Measurements from ENCODE around the gene ATP1B4. TPM values are rescaled to one million over a fixed set of nuclear protein-coding genes. Genes with fewer than 3 reads are reported as not detected.

The ATP1B4 gene
- total and polyA plus RNA-seq, 2 donors: 9.9 TPM; not detected in 1

GRCh38 chrX:120401301-120401700 lies 39.4 kb downstream of the ATP1B4 start:
- Histone ChIP-seq H3K4me1 (ENCODE audit: insufficient read depth) (no peaks in the 10 kb centered on the region), H3K4me3 (ENCODE audit: low read depth, low read length) (no peak overlapping the region), H3K27ac (ENCODE audit: low read depth) (no peak overlapping the region), H3K36me3 (ENCODE audit: insufficient read depth) (no peaks in the 10 kb centered on the region)
- no peak for DNase-seq (ENCODE audit: extremely low spot score)

GRCh38 chrX:120402369-120402768 lies 40.5 kb downstream of the ATP1B4 start:
- no peaks in the 10 kb centered on the region for H3K36me3 ChIP-seq (ENCODE audit: insufficient read depth)
- H3K4me1 ChIP-seq (ENCODE audit: insufficient read depth): no peaks in the 10 kb centered on the region
- H3K4me3 ChIP-seq (ENCODE audit: low read depth, low read length): no peak overlapping the region
- DNase-seq (ENCODE audit: extremely low spot score): no peak
- H3K27ac ChIP-seq (ENCODE audit: low read depth): no peak overlapping the region
- 96% methylated on average over 2 of the region's 2 CpGs for WGBS

- no peak overlapping the region for H3K4me3 ChIP-seq (ENCODE audit: low read depth, low read length)
- DNase-seq (ENCODE audit: extremely low spot score): no peak
- 88% methylated on average over 5 of the region's 5 CpGs for WGBS
- no peak overlapping the region for H3K27ac ChIP-seq (ENCODE audit: low read depth)
- no peaks in the 10 kb centered on the region for H3K4me1 ChIP-seq (ENCODE audit: insufficient read depth)
- H3K36me3 ChIP-seq (ENCODE audit: insufficient read depth): no peaks in the 10 kb centered on the region
Measured at GRCh38 chrX:120406638-120407037, 44.7 kb downstream of the ATP1B4 start.

- DNase-seq (ENCODE audit: extremely low spot score): no peak
- Histone ChIP-seq H3K4me1 (ENCODE audit: insufficient read depth) (no peaks in the 10 kb centered on the region), H3K36me3 (ENCODE audit: insufficient read depth) (no peaks in the 10 kb centered on the region), H3K4me3 (ENCODE audit: low read depth, low read length) (no peak overlapping the region), H3K27ac (ENCODE audit: low read depth) (no peak overlapping the region)
- 41% methylated on average over 1 of the region's 1 CpG for whole genome bisulfite sequencing
Measured at GRCh38 chrX:120408168-120408567, 46.3 kb downstream of the ATP1B4 start.

- Histone ChIP-seq H3K36me3 (ENCODE audit: insufficient read depth) (no peaks in the 10 kb centered on the region), H3K4me3 (ENCODE audit: low read depth, low read length) (no peak overlapping the region), H3K27ac (ENCODE audit: low read depth) (no peak overlapping the region), H3K4me1 (ENCODE audit: insufficient read depth) (no peaks in the 10 kb centered on the region)
- no peak for DNase-seq (ENCODE audit: extremely low spot score)
- WGBS: 44% methylated on average over 2 of the region's 2 CpGs
Measured at GRCh38 chrX:120419463-120419862, 57.6 kb downstream of the ATP1B4 start.

GRCh38 chrX:120426599-120426998 lies 64.7 kb downstream of the ATP1B4 start:
- no peak overlapping the region for H3K27ac ChIP-seq (ENCODE audit: low read depth)
- DNase-seq (ENCODE audit: extremely low spot score): no peak
- H3K36me3 ChIP-seq (ENCODE audit: insufficient read depth): no peaks in the 10 kb centered on the region
- no peaks in the 10 kb centered on the region for H3K4me1 ChIP-seq (ENCODE audit: insufficient read depth)
- H3K4me3 ChIP-seq (ENCODE audit: low read depth, low read length): no peak overlapping the region

- 8% methylated on average over 2 of the region's 2 CpGs for WGBS
- no peak for DNase-seq (ENCODE audit: extremely low spot score)
- Histone ChIP-seq H3K4me1 (ENCODE audit: insufficient read depth) (no peaks in the 10 kb centered on the region), H3K36me3 (ENCODE audit: insufficient read depth) (no peaks in the 10 kb centered on the region), H3K27ac (ENCODE audit: low read depth) (no peak overlapping the region), H3K4me3 (ENCODE audit: low read depth, low read length) (no peak overlapping the region)
Measured at GRCh38 chrX:120428309-120428708, 66.4 kb downstream of the ATP1B4 start.

- no peak for DNase-seq (ENCODE audit: extremely low spot score)
- Histone ChIP-seq H3K27ac (ENCODE audit: low read depth) (no peak overlapping the region), H3K36me3 (ENCODE audit: insufficient read depth) (no peaks in the 10 kb centered on the region), H3K4me3 (ENCODE audit: low read depth, low read length) (no peak overlapping the region), H3K4me1 (ENCODE audit: insufficient read depth) (no peaks in the 10 kb centered on the region)
- 72% methylated on average over 2 of the region's 2 CpGs for WGBS
Measured at GRCh38 chrX:120429776-120430540, 68.1 kb downstream of the ATP1B4 start.

Other genes with a start within 250 kb of the ATP1B4 start
- not detected for gene RHOXF1, start 246.2 kb upstream of the ATP1B4 start, total RNA-seq
- gene RHOXF1, start 246.2 kb upstream of the ATP1B4 start, polyA plus RNA-seq: not detected
- gene RHOXF2, start 203.5 kb upstream of the ATP1B4 start, total RNA-seq: not detected
- not detected for gene RHOXF2, start 203.5 kb upstream of the ATP1B4 start, polyA plus RNA-seq
- 28.1 TPM for gene ZBTB33, start 111.3 kb upstream of the ATP1B4 start, total RNA-seq
- gene ZBTB33, start 111.3 kb upstream of the ATP1B4 start, polyA plus RNA-seq: 4.9 TPM
- gene TMEM255A, start 50.6 kb upstream of the ATP1B4 start, total RNA-seq: 1.3 TPM
- 3.2 TPM for gene TMEM255A, start 50.6 kb upstream of the ATP1B4 start, polyA plus RNA-seq
- gene LAMP2, start 107.2 kb downstream of the ATP1B4 start, total RNA-seq: 106 TPM
- gene LAMP2, start 107.2 kb downstream of the ATP1B4 start, polyA plus RNA-seq: 76.9 TPM
- gene CUL4B, start 198.9 kb downstream of the ATP1B4 start, total RNA-seq: 70.6 TPM
- gene CUL4B, start 198.9 kb downstream of the ATP1B4 start, polyA plus RNA-seq: 25.6 TPM
- gene MCTS1, start 242.0 kb downstream of the ATP1B4 start, total RNA-seq: 44.1 TPM
- 30.0 TPM for gene MCTS1, start 242.0 kb downstream of the ATP1B4 start, polyA plus RNA-seq